ENCODE measurements around the gene NEDD9.

The NEDD9 gene

DNA sequence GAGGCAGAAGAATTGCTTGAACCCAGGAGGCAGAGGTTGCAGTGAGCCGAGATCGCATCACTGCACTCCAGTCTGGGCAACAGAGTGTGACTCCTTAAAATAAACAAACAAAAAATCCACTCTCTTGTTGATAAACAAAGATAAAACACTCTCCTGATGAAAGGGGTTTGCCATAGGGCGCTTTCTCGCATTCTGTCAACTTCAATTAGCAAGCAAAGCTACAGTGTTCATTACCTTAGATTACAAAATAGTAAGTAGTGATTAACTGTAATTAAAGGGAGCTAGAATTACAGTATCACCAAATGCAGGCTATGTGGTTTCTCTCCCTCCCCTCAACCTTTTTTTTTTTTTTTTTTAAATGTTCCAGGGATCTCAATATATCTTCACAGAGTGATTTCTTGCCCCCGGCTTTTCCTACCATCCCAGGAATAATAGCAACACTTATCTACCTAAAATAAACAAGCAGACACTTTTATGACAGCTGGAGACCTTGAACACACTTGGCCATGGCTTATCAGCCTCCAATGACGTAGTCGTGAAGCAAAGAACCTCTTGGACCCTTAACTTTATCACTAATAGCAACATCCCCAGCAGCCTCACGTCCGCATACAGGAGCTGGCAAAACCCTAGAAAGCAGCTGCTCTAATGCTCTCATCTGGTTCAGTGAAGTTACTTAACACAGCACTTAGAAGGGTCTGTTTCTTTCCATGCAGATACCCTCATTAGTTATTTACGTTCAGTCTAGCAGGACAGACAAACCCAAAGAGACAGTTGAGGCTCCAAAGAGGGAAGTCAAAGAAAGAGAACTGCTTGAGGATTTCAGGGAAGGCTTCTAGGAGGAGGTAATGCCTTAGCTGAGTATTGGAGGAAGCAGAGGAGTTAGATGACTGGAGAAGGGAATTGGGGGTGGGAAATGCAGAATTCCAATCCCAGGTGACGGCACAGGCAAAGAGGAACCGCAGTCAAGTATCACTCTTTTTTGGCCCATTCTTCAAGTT, 37.9 kb upstream of the NEDD9 start:
- Histone ChIP-seq H3K4me2 (ENCODE audit: low read depth, low read length) (no peak overlapping the region), H3K27me3 (replicated peaks; ENCODE audit: insufficient read depth, low read length) (no peaks in the 10 kb centered on the region), H3K4me3 (ENCODE audit: low read length) (no peak overlapping the region), H2AFZ (ENCODE audit: low read length) (no peak overlapping the region), H3K36me3 (replicated peaks; ENCODE audit: insufficient read depth, low read length) (no peaks in the 10 kb centered on the region), H3F3A (ENCODE audit: insufficient read depth, low read length) (no peaks in the 10 kb centered on the region), H4K20me1 (ENCODE audit: insufficient read depth, low read length) (no peaks in the 10 kb centered on the region), H3K9me3 (replicated peaks; ENCODE audit: insufficient read depth, low read length) (no peaks in the 10 kb centered on the region), H3K27ac (ENCODE audit: low read length) (no peak overlapping the region), H3K9ac (ENCODE audit: low read length) (no peak overlapping the region), H3K79me2 (ENCODE audit: low read length) (no peaks in the 10 kb centered on the region), H3K9me2 (replicated peaks; ENCODE audit: insufficient read depth, low read length) (no peaks in the 10 kb centered on the region), H3K4me1 (ENCODE audit: low read length) (no peaks in the 10 kb centered on the region)
- no peak for DNase-seq
- TF ChIP-seq, protein P1, sequence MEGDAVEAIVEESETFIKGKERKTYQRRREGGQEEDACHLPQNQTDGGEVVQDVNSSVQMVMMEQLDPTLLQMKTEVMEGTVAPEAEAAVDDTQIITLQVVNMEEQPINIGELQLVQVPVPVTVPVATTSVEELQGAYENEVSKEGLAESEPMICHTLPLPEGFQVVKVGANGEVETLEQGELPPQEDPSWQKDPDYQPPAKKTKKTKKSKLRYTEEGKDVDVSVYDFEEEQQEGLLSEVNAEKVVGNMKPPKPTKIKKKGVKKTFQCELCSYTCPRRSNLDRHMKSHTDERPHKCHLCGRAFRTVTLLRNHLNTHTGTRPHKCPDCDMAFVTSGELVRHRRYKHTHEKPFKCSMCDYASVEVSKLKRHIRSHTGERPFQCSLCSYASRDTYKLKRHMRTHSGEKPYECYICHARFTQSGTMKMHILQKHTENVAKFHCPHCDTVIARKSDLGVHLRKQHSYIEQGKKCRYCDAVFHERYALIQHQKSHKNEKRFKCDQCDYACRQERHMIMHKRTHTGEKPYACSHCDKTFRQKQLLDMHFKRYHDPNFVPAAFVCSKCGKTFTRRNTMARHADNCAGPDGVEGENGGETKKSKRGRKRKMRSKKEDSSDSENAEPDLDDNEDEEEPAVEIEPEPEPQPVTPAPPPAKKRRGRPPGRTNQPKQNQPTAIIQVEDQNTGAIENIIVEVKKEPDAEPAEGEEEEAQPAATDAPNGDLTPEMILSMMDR (IDR thresholded peaks at IDR 0.05; ENCODE audit: low read length): no peak
- TF ChIP-seq EZH2 (optimal IDR thresholded peaks at IDR 0.05; ENCODE audit: low read depth, low read length) (no peak), EZH2phosphoT487 (IDR thresholded peaks at IDR 0.05; ENCODE audit: low read length) (no peak)

GRCh38 chr6:11268978-11269377, 36.5 kb upstream of the NEDD9 start:
- TF ChIP-seq, protein P1 (IDR thresholded peaks at IDR 0.05; ENCODE audit: low read length): no peak
- TF ChIP-seq EZH2phosphoT487 (IDR thresholded peaks at IDR 0.05; ENCODE audit: low read length): no peak
- TF ChIP-seq EZH2 (optimal IDR thresholded peaks at IDR 0.05; ENCODE audit: low read depth, low read length): no peak
- H3K27ac ChIP-seq (ENCODE audit: low read length): no peak overlapping the region

DNA sequence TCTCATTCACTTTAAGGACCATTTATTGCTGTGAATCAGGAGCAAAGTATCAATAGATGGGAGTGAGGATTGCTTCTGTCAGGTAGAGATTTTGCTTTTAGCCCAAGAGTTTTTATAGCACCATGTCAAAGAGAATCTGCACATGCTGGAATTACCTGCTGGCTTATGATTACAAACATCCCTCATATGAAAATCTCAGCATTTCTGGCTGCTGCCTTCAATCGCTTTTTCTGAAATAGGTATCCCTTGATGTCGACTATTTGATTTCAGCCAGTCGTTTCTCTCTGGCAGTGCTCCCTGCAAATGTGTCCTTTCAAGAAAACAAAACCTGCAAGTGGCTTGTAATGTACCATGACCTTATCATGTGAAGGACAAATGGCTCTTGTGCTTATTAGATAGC, 34.5 kb upstream of the NEDD9 start:
- no peaks in the 10 kb centered on the region for H3K36me3 ChIP-seq (replicated peaks; ENCODE audit: insufficient read depth, low read length)
- DNase-seq: no peak
- no peaks in the 10 kb centered on the region for H3K9me3 ChIP-seq (replicated peaks; ENCODE audit: insufficient read depth, low read length)
- TF ChIP-seq, protein P1 (IDR thresholded peaks at IDR 0.05; ENCODE audit: low read length): no peak
- TF ChIP-seq EZH2 (optimal IDR thresholded peaks at IDR 0.05; ENCODE audit: low read depth, low read length) (no peak), EZH2phosphoT487 (IDR thresholded peaks at IDR 0.05; ENCODE audit: low read length) (no peak)
- H4K20me1 ChIP-seq (ENCODE audit: insufficient read depth, low read length): no peaks in the 10 kb centered on the region
- no peaks in the 10 kb centered on the region for H3K9me2 ChIP-seq (replicated peaks; ENCODE audit: insufficient read depth, low read length)
- H3K4me1 ChIP-seq (ENCODE audit: low read length): no peaks in the 10 kb centered on the region
- no peak overlapping the region for H2AFZ ChIP-seq (ENCODE audit: low read length)
- H3F3A ChIP-seq (ENCODE audit: insufficient read depth, low read length): no peaks in the 10 kb centered on the region
- H3K9ac ChIP-seq (ENCODE audit: low read length): no peak overlapping the region
- no peaks in the 10 kb centered on the region for H3K27me3 ChIP-seq (replicated peaks; ENCODE audit: insufficient read depth, low read length)
- H3K79me2 ChIP-seq (ENCODE audit: low read length): no peaks in the 10 kb centered on the region
- no peak overlapping the region for H3K4me3 ChIP-seq (ENCODE audit: low read length)
- no peak overlapping the region for H3K27ac ChIP-seq (ENCODE audit: low read length)
- H3K4me2 ChIP-seq (ENCODE audit: low read depth, low read length): no peak overlapping the region

More at GRCh38 chr6:11268978-11269377, 36.5 kb upstream of the NEDD9 start:
- H3K9me2 ChIP-seq (replicated peaks; ENCODE audit: insufficient read depth, low read length): no peaks in the 10 kb centered on the region
- H3F3A ChIP-seq (ENCODE audit: insufficient read depth, low read length): no peaks in the 10 kb centered on the region
- no peak overlapping the region for H3K4me2 ChIP-seq (ENCODE audit: low read depth, low read length)
- H2AFZ ChIP-seq (ENCODE audit: low read length): no peak overlapping the region
- H3K79me2 ChIP-seq (ENCODE audit: low read length): no peaks in the 10 kb centered on the region
- H3K9me3 ChIP-seq (replicated peaks; ENCODE audit: insufficient read depth, low read length): no peaks in the 10 kb centered on the region
- no peaks in the 10 kb centered on the region for H4K20me1 ChIP-seq (ENCODE audit: insufficient read depth, low read length)
- H3K36me3 ChIP-seq (replicated peaks; ENCODE audit: insufficient read depth, low read length): no peaks in the 10 kb centered on the region
- H3K9ac ChIP-seq (ENCODE audit: low read length): no peak overlapping the region
- no peaks in the 10 kb centered on the region for H3K4me1 ChIP-seq (ENCODE audit: low read length)
- no peak overlapping the region for H3K4me3 ChIP-seq (ENCODE audit: low read length)
- H3K27me3 ChIP-seq (replicated peaks; ENCODE audit: insufficient read depth, low read length): no peaks in the 10 kb centered on the region
- no peak for DNase-seq

Data from MM.1S (cell line).